ENCODE measurements around the gene PVR. TPM values are rescaled to one million over a fixed set of nuclear protein-coding genes. Genes with fewer than 3 reads are reported as not detected.

PVR gene
- total and polyA plus RNA-seq, 9 of the 15 experiments (the other 6 are each of a cell fraction or from before 2014, with no cell fraction given) = 0.89 to 14.5 (median 9.8) TPM

DNA sequence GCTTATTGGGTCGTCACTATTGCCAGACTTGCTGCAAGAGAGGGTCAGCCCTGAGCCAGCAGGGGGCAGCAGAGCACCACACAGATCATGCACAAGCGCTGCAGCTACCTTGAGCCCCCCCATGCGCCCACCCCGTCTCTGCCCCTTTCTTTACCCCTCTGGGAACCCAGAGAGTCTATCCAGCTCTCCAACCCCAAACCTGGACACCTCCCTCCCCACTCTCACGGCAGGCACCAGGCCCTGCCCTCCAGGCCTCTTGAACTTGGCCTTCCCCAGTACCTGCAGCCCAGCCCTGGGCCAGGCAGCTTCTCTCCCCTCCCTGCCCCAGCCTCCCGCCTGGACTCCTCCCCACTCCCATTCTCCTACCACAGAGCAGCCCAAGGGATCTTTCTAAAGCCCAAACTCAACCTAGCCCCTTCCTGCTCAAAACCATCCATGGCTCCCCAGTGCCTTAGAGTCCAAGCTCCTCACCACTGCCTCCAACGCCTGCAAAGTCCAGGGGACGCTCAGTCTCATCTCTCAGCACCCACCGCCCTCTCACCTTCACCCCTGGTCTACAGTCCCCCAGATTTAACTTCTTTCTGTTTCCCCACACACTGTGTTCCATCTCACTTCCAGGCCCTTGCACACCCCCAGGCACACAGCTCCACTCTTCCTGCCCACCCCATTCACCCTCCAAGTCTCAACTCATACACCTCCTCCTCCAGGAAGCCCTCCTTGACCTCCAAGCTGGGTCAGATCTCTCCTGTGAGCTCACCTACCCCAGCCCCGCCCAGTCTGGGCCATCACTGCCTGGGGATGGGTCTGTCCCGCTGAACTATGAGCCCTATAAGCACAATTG, 45.8 kb downstream of the PVR start (continued):
- TF ChIP-seq REST (IDR thresholded peaks at IDR 0.05; ENCODE audit: borderline replicate concordance) (peak; percentile 84), REST (CRISPR knock-in tag; IDR thresholded peaks at IDR 0.05; ENCODE audit: low read depth) (no peak), RHOXF2B (CRISPR knock-in tag; conservative IDR thresholded peaks at IDR 0.05) (no peak), SAFB (IDR thresholded peaks at IDR 0.05; ENCODE audit: borderline replicate concordance, low read depth, low read length) (no peak), IFI16 (CRISPR knock-in tag; IDR thresholded peaks at IDR 0.05) (no peak), ZNF311 (CRISPR knock-in tag; IDR thresholded peaks at IDR 0.05) (no peak), RAD21 (CRISPR knock-in tag; conservative IDR thresholded peaks at IDR 0.05 in 1 of 2, IDR thresholded peaks at IDR 0.05 in 1 of 2) (peak; percentile 83 to 90), ARID2 (IDR thresholded peaks at IDR 0.05) (peak; percentile 69), ZBTB5 (IDR thresholded peaks at IDR 0.05) (no peak), RBFOX2 (IDR thresholded peaks at IDR 0.05; ENCODE audit: low read depth, low read length) (no peak), ADNP (tag; IDR thresholded peaks at IDR 0.05) (no peak), MAZ (CRISPR knock-in tag; conservative IDR thresholded peaks at IDR 0.05 in 1 of 2, IDR thresholded peaks at IDR 0.05 in 1 of 2) (peak in 1 of 2 experiments; percentile 40; a peak in 1 of 4 replicates), XRCC5 (IDR thresholded peaks at IDR 0.05; ENCODE audit: low read depth, low read length) (peak; percentile 24; the same call in 1 of the 2 replicates), ZNF197 (CRISPR knock-in tag; IDR thresholded peaks at IDR 0.05; ENCODE audit: low read depth) (no peak)
- TF ChIP-seq, protein P1, sequence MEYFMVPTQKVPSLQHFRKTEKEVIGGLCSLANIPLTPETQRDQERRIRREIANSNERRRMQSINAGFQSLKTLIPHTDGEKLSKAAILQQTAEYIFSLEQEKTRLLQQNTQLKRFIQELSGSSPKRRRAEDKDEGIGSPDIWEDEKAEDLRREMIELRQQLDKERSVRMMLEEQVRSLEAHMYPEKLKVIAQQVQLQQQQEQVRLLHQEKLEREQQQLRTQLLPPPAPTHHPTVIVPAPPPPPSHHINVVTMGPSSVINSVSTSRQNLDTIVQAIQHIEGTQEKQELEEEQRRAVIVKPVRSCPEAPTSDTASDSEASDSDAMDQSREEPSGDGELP (CRISPR knock-in tag; IDR thresholded peaks at IDR 0.05; ENCODE audit: borderline replicate concordance) = peak; percentile 29; the same call in 1 of the 2 replicates
